Ovary (tissue), 3 donors: ENCODE measurements around the gene HDGFL2.

Experiments
- EP300 ChIP-seq: sonication (generic); formaldehyde crosslinking; IDR thresholded peaks from one replicate; pipeline ENCODE4 v1.6.1; 2017; ENCODE audit warnings: antibody characterized with exemption
- POLR2A ChIP-seq: fragments of 450-650 bp; IDR thresholded peaks from one replicate; pipeline ENCODE4 v1.6.1; 2017; ENCODE audit warnings: antibody characterized with exemption, mild to moderate bottlenecking, moderate library complexity
- TF ChIP-seq, protein P1 (sequence below), 3 donors: fragments of 450-650 bp in 2 of 3; fragments of 200-600 bp in 1 of 3; IDR thresholded peaks; one replicate each; pipeline versions ENCODE4 v1.5.1 to v1.8.0; 2016 to 2022; ENCODE audit warnings: antibody characterized with exemption in 3 of 3, mild to moderate bottlenecking in 1 of 3
- donor health status: DM: no; HTN: no; CAD: no.

DNA sequence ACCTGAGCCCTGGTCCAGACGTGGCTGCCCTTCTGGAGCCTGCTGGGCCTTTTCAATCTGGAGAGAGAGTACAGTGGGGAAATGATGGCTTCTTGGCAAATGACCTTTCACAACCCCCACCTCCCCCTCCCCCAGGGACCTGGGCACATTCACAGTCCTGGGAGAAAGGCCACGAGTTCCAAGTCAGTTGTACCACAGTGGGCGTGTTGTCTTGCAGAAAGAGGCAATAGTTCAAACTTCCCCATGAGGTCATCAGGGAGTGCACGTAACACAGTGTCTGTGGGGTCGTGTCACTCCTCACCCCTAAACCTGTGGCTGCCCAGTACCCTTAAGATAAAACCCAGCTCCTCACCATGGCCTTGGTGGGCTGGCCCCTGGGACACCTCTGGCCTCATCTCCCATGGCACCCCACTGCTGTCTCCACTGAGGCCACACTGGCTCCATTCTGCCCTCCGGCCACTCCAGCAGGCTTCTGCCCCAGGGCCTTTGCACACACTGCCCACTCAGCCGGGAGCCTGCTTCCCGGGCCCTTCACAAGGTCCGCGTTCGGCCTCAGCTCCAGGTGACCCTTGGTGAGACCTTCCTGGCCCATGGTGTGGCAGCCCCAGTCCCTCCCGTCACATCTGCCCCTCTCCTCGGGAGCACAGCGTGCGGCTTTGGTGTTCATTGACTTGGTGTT is 32.9 kb downstream of the HDGFL2 start:
- TF ChIP-seq, protein P1, sequence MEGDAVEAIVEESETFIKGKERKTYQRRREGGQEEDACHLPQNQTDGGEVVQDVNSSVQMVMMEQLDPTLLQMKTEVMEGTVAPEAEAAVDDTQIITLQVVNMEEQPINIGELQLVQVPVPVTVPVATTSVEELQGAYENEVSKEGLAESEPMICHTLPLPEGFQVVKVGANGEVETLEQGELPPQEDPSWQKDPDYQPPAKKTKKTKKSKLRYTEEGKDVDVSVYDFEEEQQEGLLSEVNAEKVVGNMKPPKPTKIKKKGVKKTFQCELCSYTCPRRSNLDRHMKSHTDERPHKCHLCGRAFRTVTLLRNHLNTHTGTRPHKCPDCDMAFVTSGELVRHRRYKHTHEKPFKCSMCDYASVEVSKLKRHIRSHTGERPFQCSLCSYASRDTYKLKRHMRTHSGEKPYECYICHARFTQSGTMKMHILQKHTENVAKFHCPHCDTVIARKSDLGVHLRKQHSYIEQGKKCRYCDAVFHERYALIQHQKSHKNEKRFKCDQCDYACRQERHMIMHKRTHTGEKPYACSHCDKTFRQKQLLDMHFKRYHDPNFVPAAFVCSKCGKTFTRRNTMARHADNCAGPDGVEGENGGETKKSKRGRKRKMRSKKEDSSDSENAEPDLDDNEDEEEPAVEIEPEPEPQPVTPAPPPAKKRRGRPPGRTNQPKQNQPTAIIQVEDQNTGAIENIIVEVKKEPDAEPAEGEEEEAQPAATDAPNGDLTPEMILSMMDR (IDR thresholded peaks at IDR 0.05): no peak
- TF ChIP-seq POLR2A (no peak), EP300 (no peak)
